Body of pancreas (tissue), 4 donors: ENCODE results near the gene HEPACAM2. TPM values are rescaled to one million over a fixed set of nuclear protein-coding genes. Genes with fewer than 3 reads are reported as not detected.

Source experiments
- ATAC-seq: fragments of 150-250 bp; one replicate; pipeline ENCODE4 v1.9.1; 2016
- DNase-seq, 4 donors: peaks; one replicate each; pipeline ENCODE4 v3.0.0-alpha.2; 2019
- H3K27ac ChIP-seq, 4 donors: fragments of 200-600 bp; sonication (generic); 1 replicate in 3 of 4; 2 replicates in 1 of 4; pipeline versions ENCODE4 v1.5.1 to v1.6.1; 2016 to 2019; ENCODE audit warnings: mild to moderate bottlenecking in 1 of 4, mixed read lengths in 1 of 4, moderate library complexity in 1 of 4
- H3K27me3 ChIP-seq, 2 donors: fragments of 200-600 bp; sonication (generic); one replicate each; pipeline ENCODE4 v1.6.0; 2016; ENCODE audit warnings: mild to moderate bottlenecking in 1 of 2
- H3K36me3 ChIP-seq, 2 donors: fragments of 200-600 bp; sonication (generic); replicated peaks in 1 of 2; 2 replicates each; pipeline ENCODE4 v1.5.1; 2016; ENCODE audit warnings: low read depth in 2 of 2; ENCODE audit not compliant: insufficient read depth in 1 of 2
- H3K4me1 ChIP-seq: fragments of 200-600 bp; sonication (generic); one replicate; pipeline ENCODE4 v1.6.0; 2016
- H3K4me3 ChIP-seq, 2 donors: fragments of 200-600 bp; sonication (generic); 1 replicate in 1 of 2; 2 replicates in 1 of 2; pipeline ENCODE4 v1.5.1; 2016 to 2019
- H3K9me3 ChIP-seq, 3 donors: fragments of 200-600 bp; sonication (generic); 1 replicate in 2 of 3; 2 replicates in 1 of 3; pipeline ENCODE4 v1.5.1; 2016
- CTCF ChIP-seq, 7 experiments: fragments of 450-650 bp in 4 of 7; fragments of 200-600 bp in 3 of 7; sonication (generic) in 3 of 7; IDR thresholded peaks; one replicate each; pipeline ENCODE4 v1.5.1; 2016 to 2019; ENCODE audit warnings: antibody characterized with exemption in 7 of 7
- POLR2A ChIP-seq, 3 donors: fragments of 450-650 bp; IDR thresholded peaks; one replicate each; pipeline ENCODE4 v1.6.1; 2016; ENCODE audit warnings: antibody characterized with exemption in 3 of 3, mild to moderate bottlenecking in 2 of 3
- WGBS, 2 donors: methylation state at CpG; one replicate each; pipeline ENCODE4 v1.1.5; 2017; 5-methylcytosine and 5-hydroxymethylcytosine counted together
- intact Hi-C: fragments of 100-400 bp; cut with DNase I; formaldehyde crosslinking; loops from one replicate; pipeline ENCODE4 v1.15.1; 2023
- total RNA-seq, 2 donors: library from RNA; depleted of rRNA; stranded (reverse); fragments of >200 nt; gene quantifications; one replicate each; pipeline ENCODE4 v1.1.0, GENCODE V29; 2016

The HEPACAM2 gene
- total RNA-seq, 2 donors from 2014 or later: 2.1 TPM; not detected in 1

GRCh38 chr7:93211228-93211818, 14.9 kb downstream of the HEPACAM2 start:
- no peak for ATAC-seq
- no peaks in the 10 kb centered on the region for H3K36me3 ChIP-seq
- TF ChIP-seq CTCF (IDR thresholded peaks at IDR 0.05) (no peak), POLR2A (IDR thresholded peaks at IDR 0.05) (no peak)
- H3K27me3 ChIP-seq: no peaks in the 10 kb centered on the region
- no peak overlapping the region for H3K4me3 ChIP-seq
- no peaks in the 10 kb centered on the region for H3K4me1 ChIP-seq
- 64 to 70% methylated on average over 5 of the region's 5 CpGs for WGBS, 2 donors
- H3K9me3 ChIP-seq: no peaks in the 10 kb centered on the region
- H3K27ac ChIP-seq: no peak overlapping the region
- DNase-seq: no peak
- intact Hi-C loops: no loop called here

- Histone ChIP-seq H3K9me3 (no peaks in the 10 kb centered on the region), H3K4me3 (no peak overlapping the region), H3K4me1 (no peaks in the 10 kb centered on the region), H3K27me3 (no peaks in the 10 kb centered on the region), H3K27ac (no peak overlapping the region), H3K36me3 (no peaks in the 10 kb centered on the region)
- no peak for ATAC-seq
- intact Hi-C loops: no loop called here
- DNase-seq: no peak
- WGBS, 2 donors: 22 to 35% methylated on average over 2 of the region's 2 CpGs
- no peak for TF ChIP-seq POLR2A (IDR thresholded peaks at IDR 0.05)
- TF ChIP-seq CTCF (IDR thresholded peaks at IDR 0.05): no peak
These were observed 21.2 kb downstream of the HEPACAM2 start for GRCh38 chr7:93205046-93205445.

DNA sequence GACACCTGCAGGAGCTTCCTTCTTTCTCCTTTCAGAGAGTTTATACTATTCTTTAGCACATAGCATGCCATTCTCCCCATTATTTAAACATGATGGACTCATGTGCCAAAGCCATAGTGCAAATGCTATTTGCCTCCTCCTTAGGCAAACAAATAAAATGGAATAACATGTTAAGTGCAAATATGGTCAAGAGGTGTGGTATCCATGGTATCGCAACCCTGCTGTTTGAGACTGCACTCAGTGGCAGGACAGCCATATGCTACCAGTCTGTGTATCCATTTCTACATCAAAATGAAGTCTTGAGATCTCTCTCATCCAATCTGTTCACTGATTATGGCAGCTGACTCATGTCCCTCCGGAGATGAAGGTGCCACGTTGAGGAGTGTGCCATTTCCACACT, 22.8 kb downstream of the HEPACAM2 start:
- Histone ChIP-seq H3K27ac (no peak overlapping the region), H3K9me3 (no peaks in the 10 kb centered on the region), H3K27me3 (no peaks in the 10 kb centered on the region), H3K4me3 (no peak overlapping the region), H3K36me3 (no peaks in the 10 kb centered on the region), H3K4me1 (no peaks in the 10 kb centered on the region)
- intact Hi-C loops: no loop called here
- peak in 1 of 4 donors; percentile 19 for DNase-seq
- ATAC-seq: no peak
- no peak for TF ChIP-seq CTCF (IDR thresholded peaks at IDR 0.05)
- no peak for TF ChIP-seq POLR2A (IDR thresholded peaks at IDR 0.05)
- WGBS, 2 donors: 67 to 78% methylated on average over 3 of the region's 3 CpGs

DNA sequence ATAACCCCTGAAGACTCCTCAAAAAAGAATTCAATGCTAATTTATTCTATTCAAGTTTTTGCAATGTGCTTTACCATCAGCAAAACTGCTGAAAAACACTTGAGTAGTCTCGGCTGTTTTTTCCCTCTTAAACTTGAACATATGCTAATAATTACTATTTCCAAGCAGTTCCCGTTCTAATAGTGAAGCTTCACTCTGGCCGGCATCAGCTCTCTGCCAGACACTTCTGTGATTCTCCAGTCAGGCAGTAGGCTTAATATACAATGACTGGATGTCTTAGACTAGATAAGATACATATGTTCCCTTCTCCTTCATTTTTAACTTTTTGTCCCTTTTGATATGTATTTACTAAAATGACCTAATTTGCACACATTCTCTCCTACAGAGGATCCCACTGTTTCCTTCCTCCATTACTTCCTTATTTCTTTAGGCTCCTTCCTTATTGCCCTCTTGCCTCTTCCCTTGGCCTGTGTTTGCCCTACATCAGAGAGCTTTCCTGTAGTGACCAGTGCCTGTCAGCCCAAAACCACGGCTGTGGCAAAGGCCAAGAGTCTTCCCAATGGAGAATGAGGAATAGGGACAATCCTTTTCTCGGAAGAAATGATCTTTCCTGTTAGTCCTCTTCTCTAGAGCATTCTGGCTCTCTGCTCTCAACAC, 23.5 kb downstream of the HEPACAM2 start:
- Histone ChIP-seq H3K9me3 (no peaks in the 10 kb centered on the region), H3K4me3 (no peak overlapping the region), H3K27me3 (no peaks in the 10 kb centered on the region), H3K4me1 (no peaks in the 10 kb centered on the region), H3K36me3 (no peaks in the 10 kb centered on the region), H3K27ac (no peak overlapping the region)
- intact Hi-C loops: no loop called here
- DNase-seq (no peak), ATAC-seq (no peak)
- 64 to 78% methylated on average over 5 of the region's 5 CpGs for WGBS, 2 donors
- no peak for TF ChIP-seq CTCF (IDR thresholded peaks at IDR 0.05)
- no peak for TF ChIP-seq POLR2A (IDR thresholded peaks at IDR 0.05)

GRCh38 chr7:93198472-93198871, 27.8 kb downstream of the HEPACAM2 start:
- no peaks in the 10 kb centered on the region for H3K36me3 ChIP-seq
- no peaks in the 10 kb centered on the region for H3K9me3 ChIP-seq
- no peaks in the 10 kb centered on the region for H3K4me1 ChIP-seq
- no peak overlapping the region for H3K4me3 ChIP-seq
- H3K27ac ChIP-seq: no peak overlapping the region
- ATAC-seq: no peak
- no peak for TF ChIP-seq CTCF (IDR thresholded peaks at IDR 0.05)
- TF ChIP-seq POLR2A (IDR thresholded peaks at IDR 0.05): no peak
- no peaks in the 10 kb centered on the region for H3K27me3 ChIP-seq
- DNase-seq: no peak
- intact Hi-C loops: no loop called here
